Daoy (cell line): ENCODE data around the gene HSPA6. TPM values are rescaled to one million over a fixed set of nuclear protein-coding genes. Genes with fewer than 3 reads are reported as not detected.
"Not testable (repeated sequence)": the region's sequence is repeated elsewhere in the genome, so short reads cannot be mapped to it uniquely, and the experiment has no call there.

ENCODE experiments used
- DNase-seq: peaks from one replicate; pipeline ENCODE4 v3.0.0-alpha.2; 2015; ENCODE audit warnings: low read depth
- total RNA-seq: library from RNA; depleted of rRNA; stranded (reverse); fragments of >200 nt; shearing (Covaris generic); gene quantifications from 2 replicates; pipeline ENCODE4 v1.2.3, GENCODE V29; 2014; rRNA removed

Gene HSPA6
- total RNA-seq: 0.29 and 0.48 TPM in 2 replicates

- peak; percentile 83 for DNase-seq
Measured at GRCh38 chr1:161523817-161524741, at the start of gene HSPA6. TSS of gene HSPA6 (plus strand) at chr1:161524540. CDS start at chr1:161524659, 119 bp downstream.

- not testable (repeated sequence) for DNase-seq
Measured at GRCh38 chr1:161477711-161478110, 46.6 kb upstream of the HSPA6 start.

GRCh38 chr1:161478985-161479384, 45.4 kb upstream of the HSPA6 start:
- DNase-seq: no peak

GRCh38 chr1:161480381-161481035, 43.8 kb upstream of the HSPA6 start:
- DNase-seq: peak; percentile 67

GRCh38 chr1:161481624-161482392, 42.5 kb upstream of the HSPA6 start:
- DNase-seq: no peak

- DNase-seq: no peak
Measured at GRCh38 chr1:161482610-161483009, 41.7 kb upstream of the HSPA6 start.

GRCh38 chr1:161483361-161483760, 41.0 kb upstream of the HSPA6 start:
- no peak for DNase-seq

- no peak for DNase-seq
Measured at GRCh38 chr1:161484613-161485012, 39.7 kb upstream of the HSPA6 start.

- peak; percentile 77 for DNase-seq
Measured at GRCh38 chr1:161486806-161487741, 37.3 kb upstream of the HSPA6 start.

GRCh38 chr1:161491472-161491871, 32.9 kb upstream of the HSPA6 start:
- no peak for DNase-seq

- no peak for DNase-seq
Measured at GRCh38 chr1:161492827-161493226, 31.5 kb upstream of the HSPA6 start.

- DNase-seq: no peak
Measured at GRCh38 chr1:161494091-161494735, 30.1 kb upstream of the HSPA6 start.

GRCh38 chr1:161495490-161495889, 28.9 kb upstream of the HSPA6 start:
- no peak for DNase-seq

- no peak for DNase-seq
Measured at GRCh38 chr1:161497961-161498360, 26.4 kb upstream of the HSPA6 start.

- DNase-seq: no peak
Measured at GRCh38 chr1:161498646-161499045, 25.7 kb upstream of the HSPA6 start.

GRCh38 chr1:161499099-161500039, 25.0 kb upstream of the HSPA6 start:
- no peak for DNase-seq

- DNase-seq: no peak
Measured at GRCh38 chr1:161501234-161501633, 23.1 kb upstream of the HSPA6 start.

- no peak for DNase-seq
Measured at GRCh38 chr1:161502181-161502580, 22.2 kb upstream of the HSPA6 start.

- peak; percentile 71 for DNase-seq
Measured at GRCh38 chr1:161502641-161503393, 21.5 kb upstream of the HSPA6 start.
